ENCODE data around the gene TTN. TPM values are rescaled to one million over a fixed set of nuclear protein-coding genes. Genes with fewer than 3 reads are reported as not detected.

The TTN gene
- total and polyA plus RNA-seq, 2 of the 4 experiments (the other 2 are of a cell fraction) = 0.02 to 0.18 TPM

- H3K27ac ChIP-seq (ENCODE audit: insufficient read depth, low read length) = no peak overlapping the region
- no peak overlapping the region for H3K4ac ChIP-seq (ENCODE audit: low read depth, low read length)
- no peak overlapping the region for H2BK20ac ChIP-seq (ENCODE audit: low read depth, low read length)
- no peaks in the 10 kb centered on the region for H4K20me1 ChIP-seq (ENCODE audit: insufficient read depth, low read length)
- H2AK5ac ChIP-seq (ENCODE audit: low read depth, low read length) = no peak overlapping the region
- no peak overlapping the region for H2BK5ac ChIP-seq (ENCODE audit: low read depth, low read length, poor library complexity, severe bottlenecking)
- CTCF ChIA-PET = no interaction called here
- in situ Hi-C loops (cut with MboI; ENCODE audit: low sequenced_read_pairs) (no loop called here), intact Hi-C loops (cut with micrococcal nuclease) (no loop called here), dilution Hi-C loops (cut with HindIII; ENCODE audit: low sequenced_read_pairs, unreplicated experiment) (no loop called here)
- H3K36me3 ChIP-seq (ENCODE audit: control insufficient read depth, insufficient read depth, low read length) = no peaks in the 10 kb centered on the region
- H3K9me1 ChIP-seq (ENCODE audit: insufficient read depth, low read length) = no peaks in the 10 kb centered on the region
- H3K23ac ChIP-seq (ENCODE audit: low read depth, low read length) = no peak overlapping the region
- no peak overlapping the region for H2AK9ac ChIP-seq (replicated peaks; ENCODE audit: low read depth, low read length, poor library complexity)
- H4K91ac ChIP-seq (ENCODE audit: insufficient read depth, low read depth, low read length) = no peak overlapping the region
- POLR2A ChIA-PET (ENCODE audit: unreplicated experiment) = no interaction called here
- 83% methylated on average over 3 of the region's 7 CpGs; no CpG with 5 or more reads in 1 of the 2 experiments for WGBS, 2 experiments (ENCODE audit: extremely low coverage in 2 of 2, insufficient read length in 1 of 2)
- no TSS peak for BruUV-seq (replicated peaks)
- no peak overlapping the region for H3K4me2 ChIP-seq (ENCODE audit: low read depth, low read length)
- TF ChIP-seq NFE2L2 (IDR thresholded peaks at IDR 0.05; ENCODE audit: low read depth, low read length) (no peak), CTCF (conservative IDR thresholded peaks at IDR 0.05; ENCODE audit: low read depth, low read length) (no peak), MAFK (IDR thresholded peaks at IDR 0.05; ENCODE audit: low read depth, low read length) (no peak), ELK1 (IDR thresholded peaks at IDR 0.05; ENCODE audit: borderline replicate concordance, low read depth, low read length) (no peak), MXI1 (IDR thresholded peaks at IDR 0.05; ENCODE audit: borderline replicate concordance, low read depth, low read length) (no peak), RCOR1 (IDR thresholded peaks at IDR 0.05; ENCODE audit: insufficient replicate concordance, low read length) (no peak), CHD1 (IDR thresholded peaks at IDR 0.05; ENCODE audit: low read depth, low read length) (no peak), RAD21 (IDR thresholded peaks at IDR 0.05; ENCODE audit: low read length) (no peak)
- H3K14ac ChIP-seq (replicated peaks; ENCODE audit: low read depth, low read length) = no peak overlapping the region
- H3K4me3 ChIP-seq (ENCODE audit: insufficient read depth, low read depth, low read length) = no peak overlapping the region
- H3K79me1 ChIP-seq (ENCODE audit: low read depth in 1 of 2, low read length in 2 of 2) = no peaks in the 10 kb centered on the region
- no peak overlapping the region for H3K56ac ChIP-seq (ENCODE audit: extremely low read depth, insufficient read depth, low read length)
- ATAC-seq (ENCODE audit: low read depth) (no peak), DNase-seq (no peak)
- no peak overlapping the region for H3K9ac ChIP-seq (ENCODE audit: low read depth, low read length)
- no peak overlapping the region for H2AFZ ChIP-seq (replicated peaks; ENCODE audit: low read length, poor library complexity)
- no peak overlapping the region for H3K18ac ChIP-seq (ENCODE audit: low read depth, low read length)
- H4K8ac ChIP-seq (ENCODE audit: low read depth in 2 of 2, low read length in 2 of 2) = no peak overlapping the region
- H4K5ac ChIP-seq (ENCODE audit: low read depth, low read length) = no peak overlapping the region
- no peaks in the 10 kb centered on the region for H3K4me1 ChIP-seq (ENCODE audit: control insufficient read depth, insufficient read depth, low read length)
- H3K9me3 ChIP-seq (ENCODE audit: control insufficient read depth, insufficient read depth, low read length) = no peaks in the 10 kb centered on the region
- H2BK120ac ChIP-seq (ENCODE audit: low read depth, low read length) = no peak overlapping the region
- H3K27me3 ChIP-seq (ENCODE audit: control insufficient read depth, insufficient read depth, low read length) = no peaks in the 10 kb centered on the region
- H2BK15ac ChIP-seq (ENCODE audit: low read depth, low read length) = no peak overlapping the region
Measured at GRCh38 chr2:178824181-178824580, 17.0 kb upstream of the TTN start.

Data from IMR-90 (cell line).